Stimulated activated CD8-positive, alpha-beta memory T cell treated with anti-CD3 and anti-CD28 coated beads, Interleukin-7, amount 100 ng/mL, for 4 hours (primary cell): ENCODE results near the gene NMT1.

Experiments used
- DNase-seq, 2 donors: peaks; one replicate each; pipeline ENCODE4 v3.0.0-alpha.2; 2020; ENCODE audit warnings: low read depth in 2 of 2

The NMT1 gene

DNA sequence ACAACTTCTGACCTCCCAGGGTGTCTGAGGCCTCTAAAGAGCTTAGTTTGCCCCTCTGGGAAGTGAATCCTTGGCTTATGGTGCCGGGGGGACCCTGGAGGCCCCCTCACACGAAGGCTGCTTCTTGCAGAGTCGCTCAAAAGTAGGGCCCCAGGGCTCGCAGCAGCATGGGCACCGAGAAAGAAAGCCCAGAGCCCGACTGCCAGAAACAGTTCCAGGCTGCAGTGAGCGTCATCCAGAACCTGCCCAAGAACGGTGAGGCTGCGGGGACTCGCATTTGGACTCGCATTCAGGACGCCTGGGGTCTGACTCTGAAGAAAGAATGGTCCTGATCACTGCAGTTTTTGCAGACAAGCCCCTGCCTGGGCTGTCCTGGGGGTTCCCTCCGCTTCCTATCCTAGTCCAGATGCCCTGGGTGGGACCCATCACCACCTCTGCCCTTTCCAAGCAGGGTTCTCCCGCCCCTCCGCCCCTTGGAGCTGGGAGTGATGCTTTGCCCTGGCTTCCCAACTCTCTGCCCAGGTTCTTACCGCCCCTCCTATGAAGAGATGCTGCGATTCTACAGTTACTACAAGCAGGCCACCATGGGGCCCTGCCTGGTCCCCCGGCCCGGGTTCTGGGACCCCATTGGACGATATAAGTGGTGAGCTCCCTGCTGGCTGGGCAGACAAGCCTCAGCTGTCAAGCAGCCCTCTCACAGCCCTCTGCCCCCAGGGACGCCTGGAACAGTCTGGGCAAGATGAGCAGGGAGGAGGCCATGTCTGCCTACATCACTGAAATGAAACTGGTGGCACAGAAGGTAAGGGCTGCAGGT is 75.1 kb downstream of the NMT1 start:
- DNase-seq = no peak

DNA sequence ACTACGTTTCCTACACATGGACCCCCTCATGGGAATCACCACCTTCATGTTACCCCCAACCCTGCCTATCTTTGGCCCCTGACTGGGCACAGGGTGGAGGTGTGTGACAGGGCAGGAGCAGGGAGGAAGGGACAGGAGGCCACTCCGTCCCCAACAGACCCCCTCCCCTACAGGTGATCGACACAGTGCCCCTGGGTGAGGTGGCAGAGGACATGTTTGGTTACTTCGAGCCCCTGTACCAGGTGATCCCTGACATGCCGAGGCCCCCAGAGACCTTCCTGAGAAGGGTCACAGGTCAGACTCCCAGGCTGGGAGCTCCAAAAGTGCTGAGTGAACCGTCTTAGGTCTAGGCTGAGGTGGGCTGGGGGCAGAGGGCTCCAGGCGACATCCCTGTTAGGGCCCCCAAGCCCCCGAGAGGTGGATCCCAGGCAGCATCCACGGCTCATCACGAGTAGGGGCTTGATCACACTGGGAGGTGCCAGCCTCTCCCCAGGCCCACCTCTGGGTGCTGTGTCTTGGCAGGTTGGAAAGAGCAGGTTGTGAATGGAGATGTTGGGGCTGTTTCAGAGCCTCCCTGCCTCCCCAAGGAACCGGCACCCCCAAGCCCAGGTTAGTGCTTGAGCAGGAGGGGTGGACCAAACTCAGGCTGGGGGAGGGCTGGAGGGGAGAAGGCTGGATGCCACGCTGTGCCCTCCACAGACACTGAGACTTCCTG is 75.9 kb downstream of the NMT1 start:
- DNase-seq = no peak

DNA sequence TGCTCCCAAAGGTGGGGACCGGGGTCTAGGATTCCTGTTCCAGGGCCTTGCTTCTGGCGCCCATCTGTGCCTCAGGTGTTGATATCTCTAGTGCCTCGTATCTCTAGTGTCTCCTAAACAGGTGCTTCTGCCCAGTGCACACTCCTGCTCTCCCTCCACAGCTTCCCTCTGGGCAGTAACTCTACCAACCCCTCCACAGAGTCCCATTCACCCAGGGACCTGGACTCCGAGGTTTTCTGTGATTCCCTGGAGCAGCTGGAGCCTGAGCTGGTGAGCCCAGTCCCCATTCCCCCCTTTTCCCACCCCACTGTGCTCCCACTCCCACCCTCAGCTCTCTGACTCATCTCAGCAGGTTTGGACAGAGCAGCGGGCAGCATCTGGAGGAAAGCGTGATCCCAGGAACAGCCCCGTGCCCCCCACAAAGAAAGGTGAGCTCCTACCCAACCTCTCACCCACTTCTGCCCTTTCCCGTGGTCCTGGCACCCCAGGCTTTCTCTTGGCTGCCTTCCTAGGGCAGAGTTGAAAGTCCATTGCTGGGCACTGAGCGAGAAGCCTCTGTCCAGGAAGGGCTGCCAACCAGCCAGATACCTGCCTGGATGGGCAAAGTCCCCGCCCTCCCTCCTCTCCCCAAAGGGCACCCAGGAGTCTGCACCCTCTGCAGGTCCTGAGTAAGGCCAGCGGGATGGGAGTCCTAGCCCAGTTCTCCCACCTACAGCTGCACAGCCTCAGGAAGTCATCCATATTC is 76.6 kb downstream of the NMT1 start:
- no peak for DNase-seq

DNA sequence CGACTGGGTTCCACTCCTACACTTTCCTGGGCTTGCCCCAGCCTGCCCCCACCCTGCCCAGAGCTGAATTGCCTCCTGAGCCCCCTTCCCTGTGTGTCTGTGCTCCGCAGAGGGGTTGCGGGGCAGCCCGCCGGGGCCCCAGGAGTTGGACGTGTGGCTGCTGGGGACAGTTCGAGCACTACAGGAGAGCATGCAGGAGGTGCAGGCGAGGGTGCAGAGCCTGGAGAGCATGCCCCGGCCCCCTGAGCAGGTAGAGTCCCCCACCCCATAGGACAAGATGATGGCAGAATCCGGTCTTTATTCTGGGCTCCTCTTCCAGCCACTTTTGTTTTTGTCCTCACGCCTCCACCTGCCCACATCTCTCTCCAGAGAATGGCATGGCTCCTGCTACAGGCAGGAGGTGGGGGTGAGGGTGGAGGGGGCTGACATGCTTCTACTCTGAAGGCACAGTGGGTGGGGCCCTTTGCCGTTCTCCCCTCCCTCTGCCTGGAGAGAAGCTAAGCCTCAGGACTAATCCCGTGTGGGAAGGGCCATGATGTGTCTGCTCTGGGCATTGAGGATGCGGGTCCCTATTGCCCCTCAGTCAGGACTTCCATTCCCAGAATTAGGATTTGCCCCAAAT is 77.9 kb downstream of the NMT1 start:
- DNase-seq = no peak

DNA sequence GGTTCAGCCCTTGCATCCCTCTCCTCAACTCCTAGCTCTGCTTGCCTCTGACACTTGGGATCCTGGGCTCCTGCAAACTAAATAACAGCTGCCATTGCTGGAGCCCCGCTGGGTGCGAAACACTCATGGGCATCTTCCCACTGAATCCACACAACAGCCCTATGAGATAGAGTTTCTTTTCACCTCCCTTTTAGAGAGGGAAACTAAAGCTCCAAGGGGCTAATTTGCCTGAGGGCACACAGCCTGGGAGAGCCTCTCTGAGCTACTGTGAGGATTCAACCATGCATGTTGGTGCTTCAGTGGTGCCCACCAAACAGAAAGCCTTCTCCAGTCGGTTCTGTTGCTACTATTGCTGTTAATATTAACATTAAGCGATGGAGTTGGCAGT is 78.4 kb downstream of the NMT1 start:
- no peak for DNase-seq

DNA sequence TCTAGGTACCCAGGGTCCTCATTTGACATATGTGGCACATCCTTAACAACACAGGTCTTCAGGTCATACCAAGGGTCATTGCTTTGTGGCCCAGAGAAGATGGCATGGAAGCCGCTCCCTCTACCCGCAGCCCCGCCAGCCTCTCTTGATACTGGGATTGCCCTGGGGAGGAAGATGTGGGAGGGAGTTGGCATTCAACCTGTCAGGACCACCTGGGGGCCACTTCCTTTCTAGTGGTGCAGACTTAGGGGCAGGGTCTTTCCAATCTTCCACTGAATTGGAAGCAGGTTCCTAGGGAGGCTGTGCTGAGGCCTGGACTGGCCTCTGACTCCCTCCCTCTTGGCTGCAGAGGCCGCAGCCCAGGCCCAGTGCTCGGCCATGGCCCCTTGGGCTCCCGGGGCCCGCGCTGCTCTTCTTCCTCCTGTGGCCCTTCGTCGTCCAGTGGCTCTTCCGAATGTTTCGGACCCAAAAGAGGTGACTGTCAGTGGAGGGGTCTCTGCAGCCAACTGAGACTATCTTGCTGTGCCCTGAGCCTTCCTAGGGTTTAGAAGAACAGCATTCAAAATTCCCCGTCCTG is 82.1 kb downstream of the NMT1 start:
- DNase-seq = no peak

DNA sequence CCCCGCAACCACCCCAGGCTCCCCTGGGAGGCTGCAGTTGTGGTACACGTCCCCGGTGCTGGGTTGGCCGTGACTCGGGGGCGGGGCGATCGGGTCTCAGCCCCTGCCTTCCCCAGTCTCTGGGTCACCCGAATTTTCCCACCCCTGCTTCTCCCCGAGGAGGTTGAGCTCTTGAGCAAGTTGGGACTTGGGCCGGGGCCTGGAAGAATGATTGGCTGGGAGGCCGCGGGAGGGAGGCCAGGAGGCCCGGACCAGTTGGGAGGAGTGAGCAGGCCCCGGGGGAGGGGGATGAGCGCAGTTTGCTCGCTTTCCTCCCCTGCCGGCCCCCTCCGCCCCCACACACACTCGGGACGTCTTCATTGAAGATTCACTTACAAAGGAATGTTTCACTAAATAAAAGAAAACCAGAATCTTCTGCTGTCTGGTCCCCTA is 82.7 kb downstream of the NMT1 start:
- no peak for DNase-seq

DNA sequence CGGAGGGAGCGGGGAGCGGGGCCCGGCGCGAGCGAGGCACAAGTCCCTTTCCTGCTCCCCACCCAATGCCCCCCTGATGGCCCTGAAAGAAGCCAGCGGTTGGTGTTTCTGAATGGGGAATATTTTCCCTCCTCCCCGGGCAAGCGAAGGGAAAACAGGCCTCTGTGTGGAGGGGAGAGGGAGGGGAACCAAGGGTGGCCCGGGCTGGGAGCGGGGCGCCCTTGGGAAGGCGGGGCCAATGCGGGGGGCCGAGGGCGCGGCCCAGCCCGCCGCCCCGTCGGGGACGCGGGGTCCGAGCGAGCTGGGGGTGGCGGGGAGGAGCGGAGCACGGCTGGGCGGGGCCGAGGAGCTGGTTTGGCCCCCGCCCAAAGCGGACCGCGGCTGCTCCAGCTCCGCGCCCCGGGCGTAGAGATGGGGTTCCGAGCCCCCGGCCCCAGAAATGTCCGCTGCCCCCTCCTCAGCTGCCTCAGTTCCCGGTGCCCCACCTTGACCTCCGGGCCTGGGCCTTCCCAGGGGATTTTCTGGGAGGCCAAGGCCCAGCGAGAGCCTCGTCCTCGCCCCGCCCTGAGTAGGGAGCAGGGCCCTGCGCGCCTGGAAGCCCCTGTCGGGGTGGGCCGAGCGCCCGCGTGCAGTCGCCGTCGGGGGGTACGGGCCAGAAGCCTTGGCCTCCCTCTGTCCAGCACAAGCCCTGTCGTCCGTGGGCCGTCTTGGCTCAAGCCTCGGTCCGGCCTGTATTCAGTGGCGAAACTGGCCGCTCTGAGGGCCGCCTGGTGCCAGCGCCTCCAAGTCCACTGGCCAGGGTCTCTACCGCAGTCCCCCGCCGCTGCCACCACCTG is 83.3 kb downstream of the NMT1 start:
- DNase-seq = no peak

DNA sequence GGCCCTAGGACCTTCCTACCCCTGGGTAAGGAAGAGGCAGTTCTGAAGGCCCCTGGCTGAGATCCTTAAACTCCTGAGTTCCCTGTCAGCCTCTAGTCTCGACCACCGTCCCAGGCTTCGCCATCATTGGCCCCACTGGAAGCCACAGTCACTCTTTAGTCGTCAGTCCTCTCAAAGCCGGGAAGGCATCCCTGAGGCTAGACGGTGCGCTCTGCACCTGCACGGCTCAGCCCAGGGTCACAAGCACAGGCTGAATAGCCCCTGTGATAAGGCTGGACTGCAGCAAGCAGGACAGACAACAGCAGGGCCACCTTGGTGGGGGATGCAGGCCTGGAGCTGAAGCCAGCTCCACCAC is 83.9 kb downstream of the NMT1 start:
- no peak for DNase-seq

DNA sequence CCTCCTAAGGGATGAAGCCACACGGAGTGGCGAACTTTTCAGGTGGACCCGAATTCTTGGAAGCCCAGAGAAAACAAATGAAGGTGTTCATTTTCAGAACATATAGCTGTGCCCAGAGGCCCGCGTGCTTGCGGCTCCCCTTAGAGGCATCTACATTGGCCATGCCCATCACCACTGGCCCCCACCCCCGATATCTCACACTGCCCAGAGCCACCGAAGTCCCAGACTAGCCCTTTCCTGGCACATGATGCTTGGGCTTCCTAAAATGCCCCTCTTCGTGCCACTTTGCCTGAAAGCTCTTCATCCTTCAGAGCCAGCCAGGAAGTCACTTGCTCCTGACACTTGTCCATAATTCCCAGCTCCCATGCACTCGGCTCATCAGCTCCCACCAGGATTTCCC is 85.0 kb downstream of the NMT1 start:
- DNase-seq = no peak

DNA sequence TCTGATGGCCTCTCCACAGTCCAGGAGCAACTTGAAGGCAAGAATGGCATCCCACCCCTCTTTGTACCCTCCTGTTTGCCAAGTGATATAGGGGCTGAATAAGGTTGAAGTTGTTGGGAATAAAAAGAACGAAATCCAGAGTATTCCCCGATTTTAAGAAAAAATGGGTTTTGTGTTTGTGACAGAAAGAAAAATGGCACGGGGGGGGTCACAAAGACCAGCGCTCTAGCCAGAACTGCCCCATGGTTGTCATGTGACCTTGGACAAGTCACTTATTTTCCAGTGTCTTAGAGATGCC is 85.4 kb downstream of the NMT1 start:
- no peak for DNase-seq

DNA sequence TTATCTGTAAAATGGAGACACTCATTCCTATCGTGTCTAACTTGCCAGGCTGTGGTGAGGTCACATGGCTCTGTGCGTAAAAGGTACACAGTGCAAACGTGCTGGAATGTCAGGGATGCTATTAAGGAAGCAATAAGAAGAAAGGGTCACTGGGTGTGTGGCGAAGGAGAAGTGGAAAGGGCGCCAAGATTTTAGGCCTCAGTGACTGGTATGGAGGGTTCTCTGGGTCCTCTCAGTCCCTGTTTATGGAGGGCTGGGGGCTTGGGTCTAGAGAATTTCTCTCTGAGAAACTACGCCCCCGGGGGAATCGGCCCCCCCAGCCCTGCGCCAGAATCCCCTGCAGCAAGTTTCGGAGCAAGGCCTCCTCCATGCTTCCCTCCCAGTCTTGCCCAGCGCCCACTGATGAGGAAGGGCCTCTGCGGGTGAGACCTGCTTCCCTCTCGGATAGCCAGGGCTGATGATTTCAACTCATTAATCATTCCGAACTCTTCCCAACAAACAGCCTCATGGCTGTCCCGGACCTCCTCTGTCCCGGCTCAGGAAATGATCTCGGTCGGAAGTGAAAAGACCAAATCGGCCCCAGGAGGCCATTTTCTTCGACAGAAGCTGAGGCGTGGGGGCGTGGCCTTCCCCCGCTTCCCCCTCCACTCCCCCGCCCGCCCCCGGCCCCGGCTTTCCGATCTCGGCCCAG is 85.9 kb downstream of the NMT1 start:
- DNase-seq = no peak

DNA sequence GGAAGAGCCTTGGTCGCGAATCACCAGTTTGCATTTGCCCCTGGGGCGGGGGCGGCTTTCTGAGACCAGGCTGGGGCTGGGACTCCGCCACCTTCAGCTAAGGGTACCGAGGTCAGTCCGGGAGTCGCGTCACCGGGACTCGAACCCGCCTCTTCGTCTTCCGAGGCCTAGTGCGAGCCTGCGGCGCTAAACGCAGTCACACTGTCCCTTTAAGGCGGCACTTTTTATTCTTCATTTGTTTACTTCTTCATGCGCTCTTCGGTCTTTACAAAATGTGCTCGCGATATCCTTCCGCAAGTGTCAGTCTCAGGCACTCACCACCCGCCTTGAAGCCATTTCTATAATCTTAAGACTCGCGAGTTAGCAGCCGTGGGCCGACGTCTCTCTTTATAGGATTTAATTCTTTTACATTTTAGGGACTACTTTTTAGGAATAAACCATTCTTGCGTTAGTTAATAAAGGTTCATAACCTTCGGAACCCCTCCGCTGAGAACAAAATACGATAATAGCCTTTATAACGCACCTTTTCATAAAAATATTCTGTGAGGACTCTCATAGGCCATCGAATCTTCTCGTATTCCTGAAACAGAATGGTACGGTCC is 86.6 kb downstream of the NMT1 start:
- peak; percentile 66 for DNase-seq

DNA sequence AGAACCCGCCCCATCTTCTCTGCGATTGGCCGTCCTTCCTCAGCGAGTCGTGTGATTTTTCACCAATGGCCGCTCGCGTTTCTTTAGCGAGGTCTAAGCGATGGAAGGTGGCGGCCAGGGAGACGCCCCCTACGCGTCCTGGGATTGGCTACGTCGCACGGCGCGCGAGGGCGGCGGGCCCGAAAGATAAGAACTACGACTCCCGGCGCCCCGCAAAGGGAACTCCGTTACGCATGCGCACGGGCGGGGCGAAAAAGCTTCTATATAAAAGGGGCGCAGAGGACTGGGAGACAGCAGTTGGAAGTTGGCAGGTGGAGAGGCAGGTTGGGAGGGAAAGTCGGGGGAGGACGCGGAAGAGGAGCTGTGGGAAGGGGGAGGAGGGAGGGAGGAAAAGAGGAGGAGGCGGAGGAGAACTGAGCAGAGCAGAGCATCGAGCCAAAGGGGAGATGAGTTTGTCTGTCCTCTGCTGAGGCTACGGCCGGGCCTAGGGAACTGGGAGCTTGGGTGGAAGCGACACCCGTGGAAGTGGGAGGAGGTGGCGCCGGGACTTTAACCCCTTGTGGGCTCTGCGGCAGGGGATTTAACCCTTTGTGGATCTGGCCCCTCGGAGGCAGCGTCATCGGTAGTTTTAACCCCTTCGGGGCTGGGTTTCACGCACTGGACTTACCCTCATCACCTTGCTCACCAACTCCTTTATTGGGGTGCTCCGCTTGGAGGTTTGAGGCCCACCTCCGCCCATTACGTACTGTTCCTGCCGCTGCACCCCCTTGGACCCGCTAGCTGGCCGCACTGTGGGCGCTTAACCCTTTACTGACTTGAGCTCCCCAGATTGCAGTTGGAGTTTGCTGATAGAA is 87.3 kb downstream of the NMT1 start, which contains the start of gene HEXIM1:
HEXIM1 (plus strand) TSS at position 293 of the 854 bp plus-strand sequence. CDS start 716 bp downstream, outside the sequence.
- DNase-seq = peak; percentile 99

DNA sequence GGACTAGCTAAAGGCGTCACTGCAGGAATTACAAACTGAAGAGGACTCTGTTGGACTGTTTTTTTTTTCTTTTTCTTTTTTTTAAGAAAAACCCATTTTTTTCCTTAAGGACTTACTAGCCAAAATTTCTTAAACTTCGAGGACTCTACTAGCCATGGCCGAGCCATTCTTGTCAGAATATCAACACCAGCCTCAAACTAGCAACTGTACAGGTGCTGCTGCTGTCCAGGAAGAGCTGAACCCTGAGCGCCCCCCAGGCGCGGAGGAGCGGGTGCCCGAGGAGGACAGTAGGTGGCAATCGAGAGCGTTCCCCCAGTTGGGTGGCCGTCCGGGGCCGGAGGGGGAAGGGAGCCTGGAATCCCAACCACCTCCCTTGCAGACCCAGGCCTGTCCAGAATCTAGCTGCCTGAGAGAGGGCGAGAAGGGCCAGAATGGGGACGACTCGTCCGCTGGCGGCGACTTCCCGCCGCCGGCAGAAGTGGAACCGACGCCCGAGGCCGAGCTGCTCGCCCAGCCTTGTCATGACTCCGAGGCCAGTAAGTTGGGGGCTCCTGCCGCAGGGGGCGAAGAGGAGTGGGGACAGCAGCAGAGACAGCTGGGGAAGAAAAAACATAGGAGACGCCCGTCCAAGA is 88.0 kb downstream of the NMT1 start:
- DNase-seq = peak; percentile 46 to 67

DNA sequence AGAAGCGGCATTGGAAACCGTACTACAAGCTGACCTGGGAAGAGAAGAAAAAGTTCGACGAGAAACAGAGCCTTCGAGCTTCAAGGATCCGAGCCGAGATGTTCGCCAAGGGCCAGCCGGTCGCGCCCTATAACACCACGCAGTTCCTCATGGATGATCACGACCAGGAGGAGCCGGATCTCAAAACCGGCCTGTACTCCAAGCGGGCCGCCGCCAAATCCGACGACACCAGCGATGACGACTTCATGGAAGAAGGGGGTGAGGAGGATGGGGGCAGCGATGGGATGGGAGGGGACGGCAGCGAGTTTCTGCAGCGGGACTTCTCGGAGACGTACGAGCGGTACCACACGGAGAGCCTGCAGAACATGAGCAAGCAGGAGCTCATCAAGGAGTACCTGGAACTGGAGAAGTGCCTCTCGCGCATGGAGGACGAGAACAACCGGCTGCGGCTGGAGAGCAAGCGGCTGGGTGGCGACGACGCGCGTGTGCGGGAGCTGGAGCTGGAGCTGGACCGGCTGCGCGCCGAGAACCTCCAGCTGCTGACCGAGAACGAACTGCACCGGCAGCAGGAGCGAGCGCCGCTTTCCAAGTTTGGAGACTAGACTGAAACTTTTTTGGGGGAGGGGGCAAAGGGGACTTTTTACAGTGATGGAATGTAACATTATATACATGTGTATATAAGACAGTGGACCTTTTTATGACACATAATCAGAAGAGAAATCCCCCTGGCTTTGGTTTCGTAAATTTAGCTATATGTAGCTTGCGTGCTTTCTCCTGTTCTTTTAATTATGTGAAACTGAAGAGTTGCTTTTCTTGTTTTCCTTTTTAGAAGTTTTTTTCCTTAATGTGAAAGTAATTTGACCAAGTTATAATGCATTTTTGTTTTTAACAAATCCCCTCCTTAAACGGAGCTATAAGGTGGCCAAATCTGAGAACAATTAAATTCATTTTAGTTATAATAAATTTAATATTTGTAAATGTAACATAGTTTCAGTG is 88.8 kb downstream of the NMT1 start:
- no peak for DNase-seq
